ENCODE data around the gene AKT3.

DNA sequence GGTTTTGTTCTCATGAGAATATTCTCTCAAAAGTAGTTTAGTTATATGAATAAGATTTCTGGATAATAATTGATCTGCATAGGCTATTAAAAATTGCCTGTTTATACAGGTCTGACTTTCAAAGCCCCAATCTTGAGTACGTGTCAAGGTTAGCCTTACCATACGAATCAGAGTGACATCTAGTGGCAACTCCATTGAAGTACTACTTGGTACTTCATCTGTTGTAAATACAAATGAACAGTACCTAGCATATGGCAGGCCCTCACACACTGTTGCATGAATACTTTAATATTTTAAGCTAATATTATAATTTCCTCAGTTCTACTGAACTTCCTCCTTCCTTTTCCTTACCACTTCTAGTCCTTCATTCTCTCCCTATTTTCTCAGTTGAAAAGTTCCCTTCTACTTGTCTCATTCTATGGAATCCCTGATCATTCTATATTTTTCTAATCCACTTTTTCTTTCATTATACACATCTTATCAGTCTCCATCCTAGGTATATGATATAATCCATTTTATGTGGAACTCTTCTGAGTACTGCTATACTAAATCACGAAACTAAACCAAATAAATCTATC lies 101.2 kb downstream of the AKT3 start:
- TF ChIP-seq, protein P1, sequence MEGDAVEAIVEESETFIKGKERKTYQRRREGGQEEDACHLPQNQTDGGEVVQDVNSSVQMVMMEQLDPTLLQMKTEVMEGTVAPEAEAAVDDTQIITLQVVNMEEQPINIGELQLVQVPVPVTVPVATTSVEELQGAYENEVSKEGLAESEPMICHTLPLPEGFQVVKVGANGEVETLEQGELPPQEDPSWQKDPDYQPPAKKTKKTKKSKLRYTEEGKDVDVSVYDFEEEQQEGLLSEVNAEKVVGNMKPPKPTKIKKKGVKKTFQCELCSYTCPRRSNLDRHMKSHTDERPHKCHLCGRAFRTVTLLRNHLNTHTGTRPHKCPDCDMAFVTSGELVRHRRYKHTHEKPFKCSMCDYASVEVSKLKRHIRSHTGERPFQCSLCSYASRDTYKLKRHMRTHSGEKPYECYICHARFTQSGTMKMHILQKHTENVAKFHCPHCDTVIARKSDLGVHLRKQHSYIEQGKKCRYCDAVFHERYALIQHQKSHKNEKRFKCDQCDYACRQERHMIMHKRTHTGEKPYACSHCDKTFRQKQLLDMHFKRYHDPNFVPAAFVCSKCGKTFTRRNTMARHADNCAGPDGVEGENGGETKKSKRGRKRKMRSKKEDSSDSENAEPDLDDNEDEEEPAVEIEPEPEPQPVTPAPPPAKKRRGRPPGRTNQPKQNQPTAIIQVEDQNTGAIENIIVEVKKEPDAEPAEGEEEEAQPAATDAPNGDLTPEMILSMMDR (conservative IDR thresholded peaks at IDR 0.05; ENCODE audit: low read length), result peak; percentile 78
- TF ChIP-seq EZH2phosphoT487 (IDR thresholded peaks at IDR 0.05; ENCODE audit: borderline replicate concordance), result no peak
